NCI-H345 (cell line): ENCODE results near the gene DDX5.
"Not testable (repeated sequence)": the region's sequence is repeated elsewhere in the genome, so short reads cannot be mapped to it uniquely, and the experiment has no call there.

Experiments used
- DNase-seq: peaks from one replicate; lab custom pipeline; 2025; lab: John Stamatoyannopoulos, UW

The DDX5 gene

GRCh38 chr17:64507413-64507782, 1.3 kb upstream of the DDX5 start:
- peak; percentile 61 for DNase-seq

- peak; percentile 98 for DNase-seq
These were observed 705 bp upstream of the DDX5 start, which contains the start of gene CEP95 for GRCh38 chr17:64506576-64507412. Gene CEP95, plus strand, starts transcription at chr17:64506977. Its CDS starts 121 bp downstream, at chr17:64507098.

GRCh38 chr17:64505340-64506200, 519 bp downstream of the DDX5 start:
- peak; percentile 91 for DNase-seq

- DNase-seq: no peak
These were observed 1.2 kb downstream of the DDX5 start for GRCh38 chr17:64504769-64505339.

GRCh38 chr17:64503821-64504768, 2.0 kb downstream of the DDX5 start:
- DNase-seq: no peak

GRCh38 chr17:64503341-64503740, 2.7 kb downstream of the DDX5 start:
- no peak for DNase-seq

- no peak for DNase-seq
These were observed 3.3 kb downstream of the DDX5 start for GRCh38 chr17:64502809-64503208.

GRCh38 chr17:64502021-64502420, 4.1 kb downstream of the DDX5 start:
- DNase-seq: no peak

GRCh38 chr17:64500862-64501765, 5.0 kb downstream of the DDX5 start:
- DNase-seq: no peak

- DNase-seq: no peak
These were observed 5.6 kb downstream of the DDX5 start for GRCh38 chr17:64500487-64500859.

GRCh38 chr17:64499805-64500486, 6.1 kb downstream of the DDX5 start:
- no peak for DNase-seq

- no peak for DNase-seq
These were observed 7.5 kb downstream of the DDX5 start for GRCh38 chr17:64498308-64499203.

- DNase-seq: no peak
These were observed 8.5 kb downstream of the DDX5 start for GRCh38 chr17:64497565-64498035.

GRCh38 chr17:64496786-64497564, 9.1 kb downstream of the DDX5 start, which contains the start of gene POLG2:
Gene POLG2, minus strand, starts transcription at chr17:64497054. Its CDS starts 86 bp downstream, at chr17:64496968.
- peak; percentile 93 for DNase-seq

- peak; percentile 19 for DNase-seq
These were observed 9.7 kb downstream of the DDX5 start for GRCh38 chr17:64496348-64496785.

- DNase-seq: not testable (repeated sequence)
These were observed 10.8 kb downstream of the DDX5 start for GRCh38 chr17:64495300-64495699.

- no peak for DNase-seq
These were observed 12.0 kb downstream of the DDX5 start for GRCh38 chr17:64494121-64494520.
